PFSK-1 (cell line): ENCODE results near the gene CELSR1.

Experiments
- FOXP2 ChIP-seq: optimal IDR thresholded peaks from 2 replicates; pipeline ENCODE3; 2011; ENCODE audit warnings: borderline replicate concordance, control low read depth, inconsistent platforms; ENCODE audit not compliant: insufficient read depth; ENCODE audit errors: extremely low read length, extremely low read depth
- POLR2AphosphoS5 ChIP-seq: IDR thresholded peaks from 2 replicates; pipeline ENCODE4 v1.6.1; 2012; ENCODE audit warnings: low read depth, mild to moderate bottlenecking, control low read depth, low read length, moderate library complexity
- SIN3A ChIP-seq: IDR thresholded peaks from 2 replicates; pipeline ENCODE4 v1.6.1; 2012; ENCODE audit warnings: mild to moderate bottlenecking, low read length, moderate library complexity, borderline replicate concordance; ENCODE audit not compliant: insufficient read depth
- TAF1 ChIP-seq: IDR thresholded peaks from 2 replicates; pipeline ENCODE4 v1.6.1; 2012; ENCODE audit warnings: low read length, control low read depth, borderline replicate concordance; ENCODE audit not compliant: insufficient read depth
- TF ChIP-seq, protein P1 (sequence below), 2 experiments: IDR thresholded peaks; 2 replicates each; pipeline versions ENCODE4 v1.6.1 to v1.8.0; 2011 to 2012; ENCODE audit warnings: low read depth in 2 of 2, low read length in 2 of 2, control low read depth in 1 of 2, inconsistent platforms in 1 of 2, mild to moderate bottlenecking in 1 of 2, moderate library complexity in 1 of 2; ENCODE audit not compliant: insufficient read depth in 1 of 2

The CELSR1 gene

DNA sequence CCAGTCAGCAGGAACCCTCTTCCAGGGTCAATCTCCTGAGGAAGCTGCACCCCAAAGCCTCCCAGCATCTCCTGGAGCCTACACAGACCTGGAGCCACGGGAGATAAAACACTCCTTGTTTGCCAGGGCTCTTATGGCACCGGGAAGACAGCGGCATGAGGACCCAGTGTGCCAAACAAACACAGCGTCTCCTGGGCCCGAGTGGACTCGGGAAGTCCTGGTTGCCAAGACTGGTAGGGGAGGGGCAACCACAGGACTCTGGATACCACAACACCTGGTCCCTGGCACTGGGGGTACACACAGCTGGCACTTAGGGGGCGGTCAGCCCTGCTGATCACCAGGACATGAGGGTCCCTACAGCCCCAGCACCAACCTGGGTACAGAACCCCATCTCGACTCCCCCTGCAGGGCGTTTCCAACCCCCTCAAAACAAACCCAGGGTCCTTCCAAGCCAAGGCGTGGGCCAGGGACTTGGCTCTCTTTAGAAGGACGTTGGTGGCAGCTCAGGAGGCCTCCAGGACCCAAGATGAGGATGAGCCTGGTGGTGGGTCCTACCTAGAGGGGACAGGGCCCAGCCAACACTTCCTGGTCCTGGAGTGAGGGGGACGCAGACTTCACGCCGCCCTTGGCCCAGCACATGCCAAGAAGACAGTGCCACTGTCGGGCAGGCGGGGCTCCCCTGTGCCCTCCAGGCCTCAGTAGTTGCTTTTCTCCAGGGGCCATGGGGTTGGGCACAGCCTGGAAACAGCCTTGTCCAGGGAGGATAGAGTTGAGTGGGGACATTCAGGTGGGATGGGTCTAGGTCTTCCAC, 85.0 kb downstream of the CELSR1 start:
- TF ChIP-seq SIN3A = no peak
- TF ChIP-seq POLR2AphosphoS5 = no peak
- no peak for TF ChIP-seq TAF1
- TF ChIP-seq, protein P1, sequence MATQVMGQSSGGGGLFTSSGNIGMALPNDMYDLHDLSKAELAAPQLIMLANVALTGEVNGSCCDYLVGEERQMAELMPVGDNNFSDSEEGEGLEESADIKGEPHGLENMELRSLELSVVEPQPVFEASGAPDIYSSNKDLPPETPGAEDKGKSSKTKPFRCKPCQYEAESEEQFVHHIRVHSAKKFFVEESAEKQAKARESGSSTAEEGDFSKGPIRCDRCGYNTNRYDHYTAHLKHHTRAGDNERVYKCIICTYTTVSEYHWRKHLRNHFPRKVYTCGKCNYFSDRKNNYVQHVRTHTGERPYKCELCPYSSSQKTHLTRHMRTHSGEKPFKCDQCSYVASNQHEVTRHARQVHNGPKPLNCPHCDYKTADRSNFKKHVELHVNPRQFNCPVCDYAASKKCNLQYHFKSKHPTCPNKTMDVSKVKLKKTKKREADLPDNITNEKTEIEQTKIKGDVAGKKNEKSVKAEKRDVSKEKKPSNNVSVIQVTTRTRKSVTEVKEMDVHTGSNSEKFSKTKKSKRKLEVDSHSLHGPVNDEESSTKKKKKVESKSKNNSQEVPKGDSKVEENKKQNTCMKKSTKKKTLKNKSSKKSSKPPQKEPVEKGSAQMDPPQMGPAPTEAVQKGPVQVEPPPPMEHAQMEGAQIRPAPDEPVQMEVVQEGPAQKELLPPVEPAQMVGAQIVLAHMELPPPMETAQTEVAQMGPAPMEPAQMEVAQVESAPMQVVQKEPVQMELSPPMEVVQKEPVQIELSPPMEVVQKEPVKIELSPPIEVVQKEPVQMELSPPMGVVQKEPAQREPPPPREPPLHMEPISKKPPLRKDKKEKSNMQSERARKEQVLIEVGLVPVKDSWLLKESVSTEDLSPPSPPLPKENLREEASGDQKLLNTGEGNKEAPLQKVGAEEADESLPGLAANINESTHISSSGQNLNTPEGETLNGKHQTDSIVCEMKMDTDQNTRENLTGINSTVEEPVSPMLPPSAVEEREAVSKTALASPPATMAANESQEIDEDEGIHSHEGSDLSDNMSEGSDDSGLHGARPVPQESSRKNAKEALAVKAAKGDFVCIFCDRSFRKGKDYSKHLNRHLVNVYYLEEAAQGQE (IDR thresholded peaks at IDR 0.05; ENCODE audit: insufficient read depth in 1 of 2, low read depth in 2 of 2, low read length in 2 of 2) = no peak
- TF ChIP-seq FOXP2 = no peak

DNA sequence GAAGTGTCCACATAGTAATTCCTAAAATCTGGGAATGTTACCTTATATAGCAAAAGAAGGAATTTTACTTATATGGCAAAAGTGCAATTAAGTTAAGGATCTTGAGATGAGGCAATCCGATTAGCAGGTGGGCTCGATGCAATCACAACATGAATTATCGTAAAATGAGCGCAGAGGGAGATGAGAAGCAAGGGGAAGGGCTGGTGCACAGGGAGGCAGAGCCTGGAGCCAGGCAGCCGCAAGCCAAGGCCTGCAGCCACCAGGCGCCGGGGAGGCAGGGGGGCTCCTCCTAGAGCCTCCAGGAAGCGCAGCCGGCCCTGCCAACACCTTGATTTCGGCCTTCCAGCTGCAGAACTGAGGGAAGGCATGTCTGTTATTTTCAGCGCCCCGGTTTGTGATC, 85.7 kb downstream of the CELSR1 start:
- TF ChIP-seq TAF1 (no peak), POLR2AphosphoS5 (no peak), FOXP2 (no peak), SIN3A (no peak)
- TF ChIP-seq, protein P1 (IDR thresholded peaks at IDR 0.05; ENCODE audit: insufficient read depth in 1 of 2, low read depth in 2 of 2, low read length in 2 of 2) = no peak

DNA sequence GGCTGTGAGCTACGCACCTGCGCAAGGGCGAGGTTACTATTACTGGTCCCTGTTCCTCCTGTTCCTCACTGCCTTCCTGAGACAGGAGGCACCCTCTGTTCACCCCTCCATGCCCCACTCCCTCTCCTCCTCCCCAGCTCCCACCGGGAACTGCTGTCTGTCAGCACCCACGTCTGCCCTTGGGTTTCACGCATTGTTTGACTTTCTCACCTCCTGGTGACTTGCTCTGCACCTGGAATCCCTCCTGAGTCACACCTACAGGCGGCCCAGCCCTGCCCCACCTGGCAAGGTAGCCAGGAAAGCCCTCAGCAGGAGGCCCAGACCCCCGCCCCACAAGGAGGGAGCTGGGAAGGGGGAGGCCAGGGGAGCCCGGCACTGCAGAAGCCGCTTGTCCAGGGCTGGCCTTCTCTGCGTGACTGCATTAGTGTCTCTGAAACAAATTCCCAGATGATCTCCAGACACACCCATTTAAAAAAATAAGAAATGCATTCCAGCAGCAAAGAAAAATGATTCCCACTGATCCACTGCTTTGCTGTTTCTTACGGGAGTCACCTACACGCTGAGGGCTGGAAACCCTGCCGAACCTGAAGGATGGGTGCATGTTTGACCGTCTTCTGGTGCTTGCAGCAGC, 86.4 kb downstream of the CELSR1 start:
- TF ChIP-seq SIN3A = no peak
- TF ChIP-seq FOXP2 = no peak
- TF ChIP-seq, protein P1 (IDR thresholded peaks at IDR 0.05; ENCODE audit: insufficient read depth in 1 of 2, low read depth in 2 of 2, low read length in 2 of 2) = no peak
- TF ChIP-seq TAF1 = no peak
- no peak for TF ChIP-seq POLR2AphosphoS5

DNA sequence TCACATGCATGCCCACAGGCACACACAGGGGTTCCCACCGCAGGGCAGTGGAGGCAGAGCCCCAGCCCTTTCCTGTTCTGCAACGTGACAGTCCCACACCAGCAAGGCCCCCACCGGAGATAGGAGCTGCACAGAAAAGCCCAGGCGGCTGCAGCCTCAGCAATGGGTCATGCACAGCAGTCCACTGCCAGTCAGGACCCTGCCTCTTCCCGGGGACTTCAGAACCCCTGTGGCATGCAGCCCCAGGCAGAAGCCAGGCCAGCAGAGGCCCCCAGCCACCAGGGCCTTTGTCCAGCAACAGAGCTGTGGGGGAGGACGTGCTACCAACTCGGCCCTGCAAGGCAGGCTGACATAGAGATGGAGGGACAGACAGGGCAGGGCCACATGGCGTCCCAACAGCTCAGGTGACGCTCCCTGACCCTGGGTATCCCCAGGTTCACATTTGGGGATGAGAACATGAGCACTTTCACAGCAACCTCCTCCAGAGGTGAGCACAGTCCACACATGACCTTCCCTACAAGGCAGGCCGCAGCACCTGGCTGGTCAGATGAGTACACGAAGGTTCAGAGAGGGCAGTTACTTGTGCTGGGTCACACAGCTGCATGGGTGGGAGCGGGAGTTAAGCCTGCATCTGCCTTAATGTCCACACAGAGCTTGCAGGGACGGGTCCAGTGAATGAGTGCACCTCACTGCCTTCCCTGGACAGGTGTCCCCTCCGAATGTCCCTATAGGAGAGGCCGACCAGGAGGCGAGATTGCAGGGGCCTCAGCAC, 87.3 kb downstream of the CELSR1 start:
- TF ChIP-seq FOXP2 = no peak
- no peak for TF ChIP-seq SIN3A
- no peak for TF ChIP-seq TAF1
- TF ChIP-seq, protein P1 (IDR thresholded peaks at IDR 0.05; ENCODE audit: insufficient read depth in 1 of 2, low read depth in 2 of 2, low read length in 2 of 2) = no peak
- TF ChIP-seq POLR2AphosphoS5 = no peak
